GM23338 (cell line): Measurements from ENCODE around the gene KIF25.

Source experiments
- CREB1 ChIP-seq: fragments of 250-450 bp; sonication (Bioruptor Pico); IDR thresholded peaks from 2 replicates; pipeline ENCODE4 v1.5.0; 2020; ENCODE audit warnings: low read depth, mild to moderate bottlenecking, moderate library complexity
- CTCF ChIP-seq, 2 experiments: fragments of 200-600 bp in 1 of 2; sonication (generic) in 1 of 2; conservative IDR thresholded peaks; 2 replicates each; pipeline versions ENCODE4 v1.5.1 to v1.6.1; 2016 to 2017; ENCODE audit warnings: antibody characterized with exemption in 2 of 2, low read depth in 2 of 2, mild to moderate bottlenecking in 2 of 2, moderate library complexity in 1 of 2
- EZH2 ChIP-seq: fragments of 200-600 bp; sonication (generic); IDR thresholded peaks from one replicate; pipeline ENCODE4 v1.8.0; 2017; ENCODE audit warnings: antibody characterized with exemption, mild to moderate bottlenecking, low read depth; ENCODE audit not compliant: unreplicated experiment
- EZH2phosphoT487 ChIP-seq: fragments of 200-600 bp; sonication (generic); IDR thresholded peaks from one replicate; pipeline ENCODE4 v1.8.1; 2018; ENCODE audit warnings: antibody characterized with exemption; ENCODE audit not compliant: unreplicated experiment
- JUNB ChIP-seq: IDR thresholded peaks from one replicate; pipeline ENCODE4 v1.6.1; 2016; ENCODE audit warnings: antibody characterized with exemption; ENCODE audit not compliant: unreplicated experiment
- NANOG ChIP-seq: IDR thresholded peaks from 2 replicates; pipeline ENCODE4 v1.6.1; 2016; ENCODE audit warnings: antibody characterized with exemption, borderline replicate concordance
- POLR2AphosphoS5 ChIP-seq: IDR thresholded peaks from 2 replicates; pipeline ENCODE4 v1.6.1; 2016; ENCODE audit warnings: antibody characterized with exemption, low read depth
- REST ChIP-seq: IDR thresholded peaks from one replicate; pipeline ENCODE4 v1.6.1; 2018; ENCODE audit warnings: antibody characterized with exemption; ENCODE audit not compliant: unreplicated experiment
- ZNF114 ChIP-seq: fragments of 250-450 bp; sonication (Bioruptor Pico); IDR thresholded peaks from 2 replicates; pipeline ENCODE4 v1.5.0; 2020; ENCODE audit warnings: mild to moderate bottlenecking, moderate library complexity
- ZNF462 ChIP-seq: fragments of 250-450 bp; sonication (Bioruptor Pico); IDR thresholded peaks from 2 replicates; pipeline ENCODE4 v1.5.0; 2020; ENCODE audit warnings: mild to moderate bottlenecking, moderate library complexity

GRCh38 chr6:168028181-168028580, 30.7 kb downstream of the KIF25 start:
- TF ChIP-seq CTCF (conservative IDR thresholded peaks at IDR 0.05; ENCODE audit: low read depth in 2 of 2) (no peak), JUNB (no peak), NANOG (no peak), EZH2 (no peak), REST (no peak), EZH2phosphoT487 (no peak), POLR2AphosphoS5 (no peak), CREB1 (no peak), ZNF114 (no peak), ZNF462 (CRISPR knock-in tag) (no peak)
